ENCODE measurements around the gene MAGI3. TPM values are rescaled to one million over a fixed set of nuclear protein-coding genes. Genes with fewer than 3 reads are reported as not detected.

The MAGI3 gene
- polyA plus RNA-seq, 12 donors: 12.4 to 22.3 (median 15.1) TPM; not detected in 1

GRCh38 chr1:113648478-113648877, 258.2 kb downstream of the MAGI3 start:
- no peak for DNase-seq

- DNase-seq: no peak
Measured at GRCh38 chr1:113652771-113653170, 262.5 kb downstream of the MAGI3 start.

GRCh38 chr1:113653741-113654140, 263.4 kb downstream of the MAGI3 start:
- no peak for DNase-seq

- no peak for DNase-seq
Measured at GRCh38 chr1:113654883-113655282, 264.6 kb downstream of the MAGI3 start.

- no peak for DNase-seq
Measured at GRCh38 chr1:113657126-113657525, 266.8 kb downstream of the MAGI3 start.

GRCh38 chr1:113657556-113658063, 267.3 kb downstream of the MAGI3 start:
- DNase-seq: no peak

- DNase-seq: no peak
Measured at GRCh38 chr1:113659035-113659434, 268.7 kb downstream of the MAGI3 start.

GRCh38 chr1:113659556-113659955, 269.2 kb downstream of the MAGI3 start:
- DNase-seq: no peak

GRCh38 chr1:113660088-113660487, 269.8 kb downstream of the MAGI3 start:
- peak; percentile 17 for DNase-seq

- no peak for DNase-seq
Measured at GRCh38 chr1:113662101-113662500, 271.8 kb downstream of the MAGI3 start.

- no peak for DNase-seq
Measured at GRCh38 chr1:113663165-113663951, 273.0 kb downstream of the MAGI3 start.

GRCh38 chr1:113665071-113665470, 274.8 kb downstream of the MAGI3 start:
- DNase-seq: no peak

- no peak for DNase-seq
Measured at GRCh38 chr1:113666126-113666525, 275.8 kb downstream of the MAGI3 start.

GRCh38 chr1:113669988-113670387, 279.7 kb downstream of the MAGI3 start:
- no peak for DNase-seq

GRCh38 chr1:113670650-113671049, 280.3 kb downstream of the MAGI3 start:
- DNase-seq: no peak

GRCh38 chr1:113672491-113672890, 282.2 kb downstream of the MAGI3 start:
- no peak for DNase-seq

GRCh38 chr1:113674591-113674990, 284.3 kb downstream of the MAGI3 start:
- no peak for DNase-seq

- DNase-seq: no peak
Measured at GRCh38 chr1:113675302-113675701, 285.0 kb downstream of the MAGI3 start.

GRCh38 chr1:113676524-113676923, 286.2 kb downstream of the MAGI3 start:
- no peak for DNase-seq

GRCh38 chr1:113677250-113678158, 287.2 kb downstream of the MAGI3 start:
- peak; percentile 38 for DNase-seq

- no peak for DNase-seq
Measured at GRCh38 chr1:113678159-113678469, 287.8 kb downstream of the MAGI3 start.

- no peak for DNase-seq
Measured at GRCh38 chr1:113681596-113682337, 291.5 kb downstream of the MAGI3 start.

Data from muscle of arm (tissue), 12 donors.